GM12874 (cell line): ENCODE results near the gene LONP1.

Experiments
- CTCF ChIP-seq: IDR thresholded peaks from 2 replicates; pipeline ENCODE4 v1.5.1; 2011; ENCODE audit warnings: low read depth, mild to moderate bottlenecking, control low read depth, low read length, moderate library complexity; ENCODE audit not compliant: insufficient read depth

Gene LONP1

GRCh38 chr19:5705552-5705951, 14.4 kb downstream of the LONP1 start:
- no peak for TF ChIP-seq CTCF

GRCh38 chr19:5703819-5704818, 15.8 kb downstream of the LONP1 start:
- TF ChIP-seq CTCF: no peak

DNA sequence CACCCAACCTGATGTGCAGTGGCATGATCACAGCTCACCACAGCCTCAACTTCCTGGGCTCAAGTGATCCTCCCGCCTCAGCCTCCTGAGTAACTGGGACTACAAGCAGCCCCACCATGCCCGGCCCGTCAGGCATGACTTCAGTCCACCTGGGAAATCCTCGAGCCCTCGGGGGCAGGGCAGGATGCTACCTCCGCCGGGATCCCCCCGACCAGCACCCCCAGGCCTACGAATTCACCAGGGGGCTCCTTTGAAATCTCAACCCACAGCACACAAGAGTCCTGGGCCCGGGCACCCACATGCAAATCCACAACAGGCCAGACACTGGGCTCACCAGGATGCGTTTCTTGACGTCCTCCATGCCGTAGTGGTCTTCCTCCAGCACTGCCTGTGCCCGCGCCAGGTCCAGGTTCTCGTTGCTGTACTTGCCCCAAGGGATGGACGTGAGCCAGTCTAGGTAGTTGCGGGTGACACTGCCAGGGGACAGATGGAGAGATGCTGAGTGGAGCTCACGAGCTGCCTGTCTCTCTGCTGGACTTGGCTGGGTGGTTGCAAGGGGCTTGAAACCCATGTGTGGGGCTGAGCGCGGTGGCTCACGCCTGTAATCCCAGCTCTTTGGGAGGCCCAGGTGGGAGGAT, 19.4 kb downstream of the LONP1 start:
- TF ChIP-seq CTCF: no peak

DNA sequence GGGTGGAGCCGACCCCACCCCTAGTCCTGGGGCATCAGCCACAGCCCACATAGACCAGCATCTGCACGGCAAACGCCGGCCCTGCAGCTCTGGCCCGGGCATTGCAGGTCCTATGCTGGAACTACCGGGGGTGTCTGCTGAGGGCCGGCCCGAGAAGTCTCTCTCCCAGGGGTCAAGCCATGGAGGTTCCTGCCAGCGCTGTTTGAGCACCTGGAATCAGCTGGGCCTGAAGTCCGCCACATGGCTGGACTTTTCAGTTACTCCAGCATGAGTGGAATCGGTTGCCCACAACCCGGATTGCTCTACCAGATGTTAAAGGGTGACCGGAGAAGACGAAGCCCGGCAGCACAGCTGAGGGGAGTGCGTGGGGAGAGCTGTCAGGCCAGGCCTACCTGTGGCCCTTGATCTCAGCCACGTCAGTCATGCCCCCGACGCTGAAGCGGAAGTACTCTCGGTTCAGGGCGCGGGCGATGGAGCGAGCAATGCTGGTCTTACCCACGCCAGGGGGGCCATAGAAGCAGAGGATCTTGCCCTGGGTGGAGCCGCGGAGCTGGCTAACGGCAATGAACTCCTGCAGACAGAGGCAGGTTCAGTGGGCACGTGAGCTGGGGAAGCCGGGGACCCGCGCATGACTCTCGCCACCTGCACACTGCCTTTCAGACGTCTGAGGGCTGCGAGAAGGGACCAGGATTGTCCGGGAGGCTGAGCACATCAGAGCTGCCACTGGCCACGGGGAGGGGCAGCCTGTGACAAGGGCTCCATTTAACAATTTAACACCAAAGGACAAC, 21.1 kb downstream of the LONP1 start:
- TF ChIP-seq CTCF: no peak

DNA sequence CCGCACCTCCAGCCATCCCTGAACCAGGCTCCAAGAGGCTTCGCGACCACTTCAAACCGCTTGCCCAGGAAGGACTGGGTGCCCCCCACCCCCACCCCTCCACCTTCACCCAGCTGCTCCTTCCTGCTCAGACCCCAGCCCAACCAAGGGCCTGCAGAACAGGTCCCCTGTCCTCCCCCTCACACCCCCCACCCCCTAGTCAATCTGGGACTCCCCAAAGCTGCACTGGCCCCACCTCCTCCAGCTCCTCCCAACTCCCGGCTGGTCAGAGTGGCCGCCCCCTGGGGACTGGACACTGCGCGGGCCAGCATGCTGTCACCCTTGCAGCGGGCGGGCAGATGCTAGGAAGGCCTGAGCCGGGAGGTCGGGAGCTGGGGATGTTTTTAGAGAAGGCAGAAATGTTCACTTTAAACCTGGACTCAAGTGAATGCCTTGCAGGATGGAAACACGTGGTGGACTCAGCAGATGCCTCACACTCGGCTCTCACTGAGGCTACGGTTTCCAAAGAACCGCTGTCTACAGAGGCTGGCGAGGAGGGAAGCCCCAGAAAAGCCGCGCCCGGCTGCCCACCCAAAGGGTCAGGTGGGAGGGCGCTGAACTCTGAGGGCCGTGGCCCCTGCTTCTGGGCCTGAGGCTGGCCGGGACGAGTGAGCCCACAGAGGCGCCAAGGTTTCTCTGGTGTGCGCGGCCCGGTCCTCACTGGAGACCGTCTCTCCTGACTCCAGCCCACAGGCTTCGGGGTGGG, 21.9 kb downstream of the LONP1 start:
- no peak for TF ChIP-seq CTCF

GRCh38 chr19:5697022-5697889, 22.7 kb downstream of the LONP1 start:
- no peak for TF ChIP-seq CTCF
